Measurements from ENCODE around the gene GLRX.
"Not testable (repeated sequence)": the region's sequence is repeated elsewhere in the genome, so short reads cannot be mapped to it uniquely, and the experiment has no call there.

The GLRX gene

DNA sequence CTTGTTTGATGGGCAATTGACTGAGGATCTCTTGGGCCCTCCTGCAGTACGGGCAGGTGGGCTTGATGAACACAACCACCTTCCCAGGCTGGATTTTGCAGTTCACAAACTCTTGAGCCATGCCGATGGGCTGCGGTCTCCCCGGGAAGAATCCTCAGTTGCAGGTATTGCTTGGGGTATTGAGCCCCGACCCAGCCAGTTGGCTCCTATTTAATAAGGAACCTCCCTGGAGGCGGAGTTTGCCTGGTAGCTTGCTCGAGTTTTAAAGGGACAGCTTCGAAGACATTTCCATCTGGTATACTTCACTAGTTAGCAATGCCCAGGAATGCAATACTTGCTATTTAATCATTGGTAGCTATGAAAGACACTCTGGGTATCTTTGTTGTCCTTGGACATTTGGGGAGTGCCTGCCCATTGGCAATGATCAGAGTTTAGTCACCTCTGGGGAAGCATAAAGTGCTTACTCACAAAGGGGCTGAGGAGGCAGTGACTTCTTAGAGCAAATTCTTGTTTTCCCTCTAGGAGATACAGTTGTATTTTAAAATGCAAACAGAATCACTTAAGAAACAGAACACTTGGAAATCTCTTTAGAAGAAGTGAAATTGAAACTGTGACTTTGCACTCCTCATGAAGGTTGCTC, at the start of gene GLRX:
Gene GLRX (minus strand): TSS at position 185 of the 640 bp plus-strand sequence. CDS start 64 bp downstream, at position 121.
- TF ChIP-seq, protein P1, sequence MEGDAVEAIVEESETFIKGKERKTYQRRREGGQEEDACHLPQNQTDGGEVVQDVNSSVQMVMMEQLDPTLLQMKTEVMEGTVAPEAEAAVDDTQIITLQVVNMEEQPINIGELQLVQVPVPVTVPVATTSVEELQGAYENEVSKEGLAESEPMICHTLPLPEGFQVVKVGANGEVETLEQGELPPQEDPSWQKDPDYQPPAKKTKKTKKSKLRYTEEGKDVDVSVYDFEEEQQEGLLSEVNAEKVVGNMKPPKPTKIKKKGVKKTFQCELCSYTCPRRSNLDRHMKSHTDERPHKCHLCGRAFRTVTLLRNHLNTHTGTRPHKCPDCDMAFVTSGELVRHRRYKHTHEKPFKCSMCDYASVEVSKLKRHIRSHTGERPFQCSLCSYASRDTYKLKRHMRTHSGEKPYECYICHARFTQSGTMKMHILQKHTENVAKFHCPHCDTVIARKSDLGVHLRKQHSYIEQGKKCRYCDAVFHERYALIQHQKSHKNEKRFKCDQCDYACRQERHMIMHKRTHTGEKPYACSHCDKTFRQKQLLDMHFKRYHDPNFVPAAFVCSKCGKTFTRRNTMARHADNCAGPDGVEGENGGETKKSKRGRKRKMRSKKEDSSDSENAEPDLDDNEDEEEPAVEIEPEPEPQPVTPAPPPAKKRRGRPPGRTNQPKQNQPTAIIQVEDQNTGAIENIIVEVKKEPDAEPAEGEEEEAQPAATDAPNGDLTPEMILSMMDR (IDR thresholded peaks at IDR 0.05), result no peak
- no peak for TF ChIP-seq ZFX (IDR thresholded peaks at IDR 0.05; ENCODE audit: borderline replicate concordance)
- H3K27ac ChIP-seq, result peak within 1 kb of the TSS; percentile 26; the same call in 1 of the 2 replicates

DNA sequence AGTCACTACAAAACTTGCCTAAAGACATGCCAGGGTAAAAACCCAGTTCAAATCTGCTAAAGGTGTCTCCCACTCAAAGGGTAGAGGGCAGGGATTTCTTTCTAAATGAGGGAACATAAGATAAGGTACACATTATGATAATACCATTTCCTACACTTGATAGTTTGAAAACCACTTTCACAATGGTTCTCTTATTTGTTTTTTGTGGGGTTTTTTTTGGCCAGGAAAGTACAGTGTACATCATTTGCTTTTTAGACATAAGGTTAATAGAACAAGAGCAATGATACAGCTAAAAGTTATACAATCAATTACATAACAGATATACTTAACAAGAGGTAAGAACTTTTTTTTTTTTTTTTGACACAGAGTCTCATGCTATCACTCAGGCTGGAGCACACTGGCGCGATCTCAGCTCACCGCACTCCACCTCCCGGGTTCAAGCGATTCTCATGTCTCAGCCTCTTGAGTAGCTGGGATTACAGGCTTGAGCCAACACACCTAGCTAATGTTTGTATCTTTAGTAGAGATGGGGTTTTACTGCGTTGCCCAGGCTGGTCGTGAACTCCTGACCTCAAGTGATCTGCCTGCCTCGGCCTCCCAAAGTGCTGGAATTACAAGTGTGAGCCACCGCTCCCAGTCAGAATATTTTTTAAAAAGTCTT, 48.8 kb upstream of the GLRX start:
- no peak for TF ChIP-seq ZFX (IDR thresholded peaks at IDR 0.05; ENCODE audit: borderline replicate concordance)
- TF ChIP-seq, protein P1 (IDR thresholded peaks at IDR 0.05), result no peak
- no peak overlapping the region for H3K27ac ChIP-seq

- TF ChIP-seq ZFX (IDR thresholded peaks at IDR 0.05; ENCODE audit: borderline replicate concordance), result no peak
- TF ChIP-seq, protein P1 (IDR thresholded peaks at IDR 0.05), result no peak
- no peak overlapping the region for H3K27ac ChIP-seq
These were observed 47.7 kb upstream of the GLRX start for GRCh38 chr5:95870105-95870672.

DNA sequence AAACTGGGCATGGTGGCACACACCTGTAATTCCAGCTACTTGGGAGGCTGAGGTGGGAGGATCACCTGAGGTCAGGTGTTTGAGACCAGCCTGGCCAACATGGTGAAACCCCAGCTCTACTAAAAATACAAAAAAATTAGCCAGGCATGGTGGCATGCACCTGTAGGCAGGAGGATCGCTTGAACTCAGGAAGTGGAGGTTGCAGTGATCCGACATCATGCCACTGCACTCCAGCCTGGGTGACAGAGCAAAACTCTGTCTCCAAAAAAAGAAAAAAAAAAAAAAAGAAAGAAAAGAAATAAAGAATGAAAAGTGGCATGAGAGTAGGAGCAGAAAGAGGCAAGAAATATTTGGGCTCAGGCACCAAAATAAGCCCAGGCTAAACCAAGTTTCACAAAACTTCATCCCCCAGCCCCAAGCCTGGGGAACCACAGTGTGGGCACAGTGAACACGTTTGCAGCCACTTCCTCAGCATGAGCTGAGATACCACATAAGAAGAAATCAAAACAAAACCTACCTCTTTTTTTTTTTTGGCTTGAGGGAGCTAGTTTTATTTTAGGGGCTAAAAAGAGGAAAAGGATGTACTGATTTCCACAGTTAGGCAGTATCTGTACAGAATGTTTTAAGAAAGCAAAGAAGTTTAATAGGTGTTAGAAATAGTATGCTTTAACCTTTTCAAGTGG, 46.8 kb upstream of the GLRX start:
- H3K27ac ChIP-seq, result not testable (repeated sequence)

GRCh38 chr5:95868136-95868535, 45.6 kb upstream of the GLRX start:
- TF ChIP-seq ZFX (IDR thresholded peaks at IDR 0.05; ENCODE audit: borderline replicate concordance), result no peak
- no peak overlapping the region for H3K27ac ChIP-seq

DNA sequence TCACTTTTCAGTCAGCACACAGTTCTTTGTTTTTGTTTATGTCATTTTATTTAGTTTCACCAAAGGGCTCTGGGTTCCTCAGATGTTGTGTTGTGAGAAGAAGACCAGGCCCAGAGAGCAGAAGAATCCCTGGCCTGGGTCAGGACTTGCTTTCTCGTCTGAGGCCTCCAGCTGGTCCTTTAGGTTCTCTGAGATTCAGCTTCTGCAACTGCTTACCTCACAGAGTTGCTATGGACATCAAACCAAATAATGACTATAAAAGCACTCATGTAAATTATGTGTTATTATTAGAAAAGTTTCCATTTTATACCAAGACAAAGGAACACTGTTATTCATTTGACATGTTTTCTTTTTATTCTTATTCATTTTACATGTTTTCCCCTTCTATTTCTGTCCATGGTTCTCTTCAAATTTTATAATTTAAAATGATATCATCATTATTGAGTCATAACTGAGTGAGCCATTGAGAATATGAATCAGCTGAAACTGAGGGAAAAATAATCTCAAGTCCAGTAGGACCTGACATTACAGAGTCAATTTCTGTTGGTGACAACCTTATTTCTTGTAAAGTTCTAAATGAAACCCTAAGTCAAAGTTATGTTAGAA, 44.0 kb upstream of the GLRX start:
- no peak for TF ChIP-seq ZFX (IDR thresholded peaks at IDR 0.05; ENCODE audit: borderline replicate concordance)
- TF ChIP-seq, protein P1 (IDR thresholded peaks at IDR 0.05), result no peak
- no peak overlapping the region for H3K27ac ChIP-seq

DNA sequence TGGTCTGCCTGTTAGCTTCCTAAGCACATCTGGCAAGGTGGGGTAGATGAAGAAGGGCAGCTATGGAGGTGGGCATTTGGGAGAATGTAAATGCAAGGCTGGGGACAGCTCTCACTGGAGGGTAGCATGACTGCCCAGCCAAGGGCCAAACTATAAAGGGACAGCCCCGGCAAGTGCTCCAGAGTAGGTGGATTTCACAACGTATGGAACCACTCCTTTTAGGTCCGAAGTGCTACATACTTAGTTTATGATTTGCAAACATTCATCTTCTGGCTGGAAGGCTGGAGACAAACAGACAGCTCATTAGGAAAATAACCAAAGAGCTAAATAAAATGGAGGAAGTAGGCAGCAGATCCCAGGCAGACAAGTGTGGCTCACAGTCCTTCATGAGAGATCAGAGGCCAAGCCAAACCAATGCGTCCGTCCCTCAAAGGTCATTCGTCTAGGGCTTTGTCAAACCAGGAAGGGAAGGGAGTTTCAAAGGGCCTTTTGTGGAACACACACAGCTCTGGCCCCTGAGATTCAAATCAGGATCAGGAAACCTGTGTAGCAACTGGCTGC, 42.5 kb upstream of the GLRX start:
- TF ChIP-seq, protein P1 (IDR thresholded peaks at IDR 0.05), result no peak
- TF ChIP-seq ZFX (IDR thresholded peaks at IDR 0.05; ENCODE audit: borderline replicate concordance), result no peak
- H3K27ac ChIP-seq, result no peak overlapping the region

Data from 22Rv1 (cell line).